H1 (cell line): Measurements from ENCODE around the gene BPHL.

ENCODE experiments used
- ATF3 ChIP-seq: IDR thresholded peaks from 2 replicates; pipeline ENCODE4 v1.6.1; 2011; ENCODE audit warnings: low read depth, mild to moderate bottlenecking, low read length; ENCODE audit not compliant: insufficient read depth
- CREB1 ChIP-seq: IDR thresholded peaks from 2 replicates; pipeline ENCODE4 v1.6.1; 2012; ENCODE audit warnings: inconsistent platforms
- CTCF ChIP-seq, 3 experiments: IDR thresholded peaks; 1 replicate in 2 of 3; 2 replicates in 1 of 3; pipeline versions ENCODE4 v1.5.1 to v1.6.1; 2011; ENCODE audit warnings: low read length in 3 of 3, mild to moderate bottlenecking in 3 of 3, inconsistent platforms in 2 of 3, low read depth in 1 of 3, moderate library complexity in 1 of 3; ENCODE audit not compliant: insufficient read depth in 1 of 3; ENCODE audit errors: control extremely low read depth in 1 of 3
- EZH2 ChIP-seq: fragments of 200-600 bp; sonication (generic); IDR thresholded peaks from 2 replicates; pipeline ENCODE4 v1.7.1; 2012; ENCODE audit warnings: low read depth, mild to moderate bottlenecking, moderate library complexity, low read length, inconsistent platforms; ENCODE audit not compliant: severe bottlenecking
- JUND ChIP-seq: IDR thresholded peaks from 2 replicates; pipeline ENCODE4 v1.6.1; 2011; ENCODE audit warnings: mild to moderate bottlenecking, improper control_type of control experiment, low read length
- POLR2A ChIP-seq, 2 experiments: IDR thresholded peaks; 1 replicate in 1 of 2; 2 replicates in 1 of 2; pipeline ENCODE4 v1.6.1; 2011; ENCODE audit warnings: low read depth in 2 of 2, low read length in 2 of 2, mild to moderate bottlenecking in 2 of 2; ENCODE audit errors: control extremely low read depth in 1 of 2
- RFX5 ChIP-seq: IDR thresholded peaks from 2 replicates; pipeline ENCODE4 v1.6.1; 2011; ENCODE audit warnings: low read depth, low read length, improper control_type of control experiment, borderline replicate concordance
- SP2 ChIP-seq: IDR thresholded peaks from 2 replicates; pipeline ENCODE4 v1.6.1; 2012; ENCODE audit warnings: mild to moderate bottlenecking, low read length, inconsistent platforms
- TBP ChIP-seq: IDR thresholded peaks from 2 replicates; pipeline ENCODE4 v1.6.1; 2011; ENCODE audit warnings: low read depth, low read length, improper control_type of control experiment
- YY1 ChIP-seq: IDR thresholded peaks from 2 replicates; pipeline ENCODE4 v1.6.1; 2011; ENCODE audit warnings: low read depth, mild to moderate bottlenecking, low read length
- ZNF274 ChIP-seq: IDR thresholded peaks from 2 replicates; pipeline ENCODE4 v1.7.0; 2012; ENCODE audit warnings: low read length, borderline replicate concordance; ENCODE audit errors: extremely low read depth

- TF ChIP-seq CTCF (IDR thresholded peaks at IDR 0.05; ENCODE audit: control extremely low read depth in 1 of 3, insufficient read depth in 1 of 3, low read depth in 1 of 3, low read length in 3 of 3) (no peak), POLR2A (IDR thresholded peaks at IDR 0.05; ENCODE audit: control extremely low read depth in 1 of 2, low read depth in 2 of 2, low read length in 2 of 2) (no peak), SP2 (no peak), RFX5 (no peak), TBP (no peak), CREB1 (no peak), ZNF274 (no peak), JUND (no peak), EZH2 (no peak), YY1 (no peak), ATF3 (no peak)
Observed at GRCh38 chr6:3124667-3125066, 6.2 kb downstream of the BPHL start.
